ENCODE data around the gene ATP8B1. TPM values are rescaled to one million over a fixed set of nuclear protein-coding genes. Genes with fewer than 3 reads are reported as not detected.

ATP8B1 gene
- total and polyA plus RNA-seq, 2 donors (not counting 3 experiments of a cell fraction or from before 2014, with no cell fraction given): 49.3 to 100 TPM

DNA sequence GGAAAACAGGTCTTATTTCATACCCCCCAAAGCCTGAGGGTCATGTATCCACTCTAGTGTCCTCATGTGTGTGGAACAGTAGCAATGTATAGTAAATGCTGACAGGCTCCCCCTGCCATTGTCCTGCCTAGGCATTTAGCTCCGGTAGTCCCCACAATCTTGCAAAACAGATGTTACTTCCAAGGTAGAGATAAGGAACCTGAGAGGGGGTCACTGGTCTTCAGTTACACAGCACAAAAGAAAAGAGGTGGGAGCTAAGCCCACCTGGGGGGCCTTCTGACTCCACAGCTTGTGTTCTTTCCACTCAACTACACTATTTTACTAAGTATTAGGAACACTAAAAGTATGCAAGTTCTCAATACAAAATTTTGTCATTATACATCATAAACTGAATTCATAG lies 199.2 kb downstream of the ATP8B1 start:
- ChIA-PET POLR2A (no interaction called here), CTCF (interaction anchor here (1.0 to 1.4 kb wide), 2 partner anchors 42 to 518 kb away, joined by 3 read pairs; no protein-coding TSS in a partner anchor)
- Histone ChIP-seq H3K27me3 (ENCODE audit: control insufficient read depth in 2 of 2, insufficient read depth in 2 of 2, low read length in 2 of 2) (no peaks in the 10 kb centered on the region), H3K27ac (ENCODE audit: insufficient read depth, low read depth, low read length) (no peak overlapping the region), H2AFZ (ENCODE audit: low read depth, low read length) (no peak overlapping the region), H3K9me1 (replicated peaks; ENCODE audit: control insufficient read depth, extremely low read depth, insufficient read depth, low read length) (no peaks in the 10 kb centered on the region), H3K36me3 (ENCODE audit: control insufficient read depth in 2 of 2, extremely low read depth in 1 of 2, insufficient read depth in 2 of 2, low read length in 2 of 2) (peaks cover 30 to 37% of the 10 kb centered on the region in 2 experiments), H3K9me3 (replicated peaks; ENCODE audit: control insufficient read depth, insufficient read depth, low read length) (no peaks in the 10 kb centered on the region), H3K79me2 (ENCODE audit: control insufficient read depth, insufficient read depth, low read length) (no peaks in the 10 kb centered on the region), H4K20me1 (replicated peaks; ENCODE audit: control insufficient read depth, extremely low read depth, insufficient read depth, low read length) (no peaks in the 10 kb centered on the region), H3K4me1 (ENCODE audit: control insufficient read depth, extremely low read depth, insufficient read depth, low read length) (no peaks in the 10 kb centered on the region), H3K4me3 (replicated peaks in 1 of 3; ENCODE audit: insufficient read depth in 1 of 3, low read depth in 1 of 3, low read length in 3 of 3) (no peak overlapping the region), H3K4me2 (ENCODE audit: insufficient read depth, low read length) (no peak overlapping the region), H3K9ac (replicated peaks; ENCODE audit: extremely low read depth, insufficient read depth, low read length) (no peak overlapping the region)
- intact Hi-C loops (cut with micrococcal nuclease): no loop called here
- BruUV-seq (replicated peaks): no TSS peak
- dilution Hi-C loops (cut with MboI; ENCODE audit: extremely low pct_ligation_motif_present, low sequenced_read_pairs): no loop called here
- no peak for DNase-seq (ENCODE audit: low read depth, low spot score)
- TF ChIP-seq JUN (IDR thresholded peaks at IDR 0.05; ENCODE audit: borderline replicate concordance, insufficient read depth, insufficient read length, low read depth) (no peak), EZH2 (IDR thresholded peaks at IDR 0.05; ENCODE audit: borderline replicate concordance, low read depth, low read length, severe bottlenecking) (no peak), FOS (IDR thresholded peaks at IDR 0.05; ENCODE audit: borderline replicate concordance, insufficient read depth, low read length) (no peak), MYC (IDR thresholded peaks at IDR 0.05; ENCODE audit: low read depth, low read length) (no peak), GATA2 (IDR thresholded peaks at IDR 0.05; ENCODE audit: insufficient read depth, insufficient read length, low read depth, low read length) (no peak), POLR2A (IDR thresholded peaks at IDR 0.05; ENCODE audit: low read depth, low read length) (no peak), POLR2AphosphoS5 (IDR thresholded peaks at IDR 0.05; ENCODE audit: insufficient read depth, low read depth, low read length) (no peak)
- TF ChIP-seq, protein P1, sequence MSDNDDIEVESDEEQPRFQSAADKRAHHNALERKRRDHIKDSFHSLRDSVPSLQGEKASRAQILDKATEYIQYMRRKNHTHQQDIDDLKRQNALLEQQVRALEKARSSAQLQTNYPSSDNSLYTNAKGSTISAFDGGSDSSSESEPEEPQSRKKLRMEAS (IDR thresholded peaks at IDR 0.05; ENCODE audit: insufficient read depth, insufficient read length): no peak
- TF ChIP-seq, protein P2, sequence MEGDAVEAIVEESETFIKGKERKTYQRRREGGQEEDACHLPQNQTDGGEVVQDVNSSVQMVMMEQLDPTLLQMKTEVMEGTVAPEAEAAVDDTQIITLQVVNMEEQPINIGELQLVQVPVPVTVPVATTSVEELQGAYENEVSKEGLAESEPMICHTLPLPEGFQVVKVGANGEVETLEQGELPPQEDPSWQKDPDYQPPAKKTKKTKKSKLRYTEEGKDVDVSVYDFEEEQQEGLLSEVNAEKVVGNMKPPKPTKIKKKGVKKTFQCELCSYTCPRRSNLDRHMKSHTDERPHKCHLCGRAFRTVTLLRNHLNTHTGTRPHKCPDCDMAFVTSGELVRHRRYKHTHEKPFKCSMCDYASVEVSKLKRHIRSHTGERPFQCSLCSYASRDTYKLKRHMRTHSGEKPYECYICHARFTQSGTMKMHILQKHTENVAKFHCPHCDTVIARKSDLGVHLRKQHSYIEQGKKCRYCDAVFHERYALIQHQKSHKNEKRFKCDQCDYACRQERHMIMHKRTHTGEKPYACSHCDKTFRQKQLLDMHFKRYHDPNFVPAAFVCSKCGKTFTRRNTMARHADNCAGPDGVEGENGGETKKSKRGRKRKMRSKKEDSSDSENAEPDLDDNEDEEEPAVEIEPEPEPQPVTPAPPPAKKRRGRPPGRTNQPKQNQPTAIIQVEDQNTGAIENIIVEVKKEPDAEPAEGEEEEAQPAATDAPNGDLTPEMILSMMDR (IDR thresholded peaks at IDR 0.05; ENCODE audit: extremely low read depth in 1 of 2, insufficient read depth in 1 of 2, low read depth in 1 of 2, low read length in 2 of 2): no peak
- no peak for FAIRE-seq

Small RNA genes lying within 50 kb of the gene (small RNA-seq; reads per million reads assigned to genes)
- not detected for gene RNU6-742P (ENCODE audit: insufficient read depth, insufficient read length, low read depth, low replicate concordance)

Other genes starting within 250 kb of the ATP8B1 start
- 27.9 and 33.3 TPM in 2 replicates for gene FECH, start 216.6 kb downstream of the ATP8B1 start, total RNA-seq
- 20.9 and 25.3 TPM in 2 replicates for gene FECH, start 216.6 kb downstream of the ATP8B1 start, polyA plus RNA-seq
- 110 and 111 TPM in 2 replicates for gene NARS1, start 181.5 kb downstream of the ATP8B1 start, total RNA-seq
- 61.6 and 89.3 TPM in 2 replicates for gene NARS1, start 181.5 kb downstream of the ATP8B1 start, polyA plus RNA-seq
- gene NEDD4L, start 240.9 kb upstream of the ATP8B1 start, total RNA-seq: 78.9 and 95.9 TPM in 2 replicates
- 20.5 and 23.1 TPM in 2 replicates for gene NEDD4L, start 240.9 kb upstream of the ATP8B1 start, polyA plus RNA-seq

Data from endothelial cell of umbilical vein (primary cell).